Tibial artery (tissue), 4 donors: Measurements from ENCODE around the gene PLA1A.

ENCODE experiments used
- DNase-seq, 2 donors: peaks; one replicate each; pipeline ENCODE4 v3.0.0-alpha.2; 2019
- H3K27ac ChIP-seq, 2 donors: fragments of 200-600 bp; sonication (generic) in 1 of 2; 1 replicate in 1 of 2; 2 replicates in 1 of 2; pipeline ENCODE4 v1.5.1; 2018 to 2019; ENCODE audit warnings: mild to moderate bottlenecking in 1 of 2
- H3K27me3 ChIP-seq, 2 donors: fragments of 200-600 bp; sonication (generic) in 1 of 2; one replicate each; pipeline versions ENCODE4 v1.5.1 to v1.6.0; 2016 to 2019
- H3K36me3 ChIP-seq, 3 donors: fragments of 200-600 bp; sonication (generic) in 2 of 3; one replicate each; pipeline ENCODE4 v1.5.1; 2016 to 2019; ENCODE audit warnings: mild to moderate bottlenecking in 2 of 3
- H3K4me1 ChIP-seq, 4 donors: fragments of 200-600 bp; sonication (generic) in 2 of 4; 1 replicate in 3 of 4; 2 replicates in 1 of 4; pipeline ENCODE4 v1.5.1; 2016 to 2019
- H3K4me3 ChIP-seq, 2 donors: fragments of 200-600 bp; sonication (generic) in 1 of 2; 1 replicate in 1 of 2; 2 replicates in 1 of 2; pipeline ENCODE4 v1.5.1; 2018 to 2019; ENCODE audit warnings: mild to moderate bottlenecking in 2 of 2
- H3K9me3 ChIP-seq, 3 donors: fragments of 200-600 bp; sonication (generic) in 1 of 3; one replicate each; pipeline ENCODE4 v1.5.1; 2016 to 2019
- intact Hi-C: fragments of 100-400 bp; cut with DNase I; formaldehyde crosslinking; loops from one replicate; pipeline ENCODE4 v1.15.0; 2023; ENCODE audit warnings: low total_unique reads
- TF ChIP-seq, protein P1 (sequence below), 2 experiments: fragments of 200-600 bp in 1 of 2; fragments of 450-650 bp in 1 of 2; IDR thresholded peaks; one replicate each; pipeline ENCODE4 v1.5.1; 2017 to 2019; ENCODE audit warnings: antibody characterized with exemption in 2 of 2, mild to moderate bottlenecking in 1 of 2, moderate library complexity in 1 of 2

PLA1A gene

DNA sequence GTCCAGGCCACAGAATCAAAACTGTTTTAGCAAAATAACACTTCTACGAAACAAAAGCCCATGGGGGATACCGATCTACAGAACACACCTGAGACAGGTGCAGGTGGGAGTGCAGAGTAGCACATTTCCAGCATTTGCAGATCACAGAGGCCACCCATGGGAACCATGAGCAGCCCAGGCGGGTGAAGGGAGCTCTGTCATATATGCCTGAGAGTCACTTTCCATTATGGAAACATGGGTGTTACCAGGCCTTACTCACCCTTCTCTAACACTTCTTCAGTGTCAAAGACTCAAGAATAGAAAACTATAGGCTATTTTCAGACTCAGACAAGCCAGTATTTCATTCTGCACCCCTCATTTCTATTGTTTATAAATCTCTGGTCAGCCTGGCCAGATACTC is 3.5 kb downstream of the PLA1A start:
- intact Hi-C loops, result no loop called here
- H3K4me3 ChIP-seq, result no peak overlapping the region
- TF ChIP-seq, protein P1, sequence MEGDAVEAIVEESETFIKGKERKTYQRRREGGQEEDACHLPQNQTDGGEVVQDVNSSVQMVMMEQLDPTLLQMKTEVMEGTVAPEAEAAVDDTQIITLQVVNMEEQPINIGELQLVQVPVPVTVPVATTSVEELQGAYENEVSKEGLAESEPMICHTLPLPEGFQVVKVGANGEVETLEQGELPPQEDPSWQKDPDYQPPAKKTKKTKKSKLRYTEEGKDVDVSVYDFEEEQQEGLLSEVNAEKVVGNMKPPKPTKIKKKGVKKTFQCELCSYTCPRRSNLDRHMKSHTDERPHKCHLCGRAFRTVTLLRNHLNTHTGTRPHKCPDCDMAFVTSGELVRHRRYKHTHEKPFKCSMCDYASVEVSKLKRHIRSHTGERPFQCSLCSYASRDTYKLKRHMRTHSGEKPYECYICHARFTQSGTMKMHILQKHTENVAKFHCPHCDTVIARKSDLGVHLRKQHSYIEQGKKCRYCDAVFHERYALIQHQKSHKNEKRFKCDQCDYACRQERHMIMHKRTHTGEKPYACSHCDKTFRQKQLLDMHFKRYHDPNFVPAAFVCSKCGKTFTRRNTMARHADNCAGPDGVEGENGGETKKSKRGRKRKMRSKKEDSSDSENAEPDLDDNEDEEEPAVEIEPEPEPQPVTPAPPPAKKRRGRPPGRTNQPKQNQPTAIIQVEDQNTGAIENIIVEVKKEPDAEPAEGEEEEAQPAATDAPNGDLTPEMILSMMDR (IDR thresholded peaks at IDR 0.05), result no peak

DNA sequence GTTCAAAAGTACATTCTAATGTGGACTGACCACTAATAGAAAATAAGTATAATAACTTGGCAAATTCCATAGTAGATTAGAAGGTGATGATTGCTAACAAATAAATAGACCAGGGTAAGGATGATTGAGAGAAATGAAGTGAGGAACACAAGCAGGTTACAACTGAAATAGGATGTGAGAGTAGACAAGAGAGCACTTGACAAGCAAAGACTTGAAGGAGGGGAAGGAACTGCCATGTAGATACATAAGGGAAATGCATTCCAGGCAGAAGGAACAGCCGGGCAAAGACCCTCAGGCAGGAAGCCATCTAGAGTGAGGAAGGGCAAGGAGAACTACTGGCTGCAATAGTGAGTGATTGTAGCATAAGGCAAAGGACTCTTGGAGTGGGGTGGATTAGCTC is 5.0 kb downstream of the PLA1A start:
- no peak for DNase-seq

More for the DNA sequence above, 3.5 kb downstream of the PLA1A start:
- Histone ChIP-seq H3K27me3 (no peaks in the 10 kb centered on the region), H3K36me3 (no peaks in the 10 kb centered on the region), H3K27ac (no peak overlapping the region), H3K9me3 (no peaks in the 10 kb centered on the region), H3K4me1 (no peaks in the 10 kb centered on the region)
- DNase-seq, result no peak

GRCh38 chr3:119604878-119605277 is 7.2 kb downstream of the PLA1A start:
- Histone ChIP-seq H3K4me1 (no peaks in the 10 kb centered on the region), H3K27ac (no peak overlapping the region), H3K36me3 (no peaks in the 10 kb centered on the region), H3K9me3 (no peaks in the 10 kb centered on the region), H3K27me3 (no peaks in the 10 kb centered on the region), H3K4me3 (no peak overlapping the region)
- DNase-seq, result no peak
- TF ChIP-seq, protein P1 (IDR thresholded peaks at IDR 0.05), result no peak
- intact Hi-C loops, result no loop called here

More for the DNA sequence above, 5.0 kb downstream of the PLA1A start:
- H3K9me3 ChIP-seq, result no peaks in the 10 kb centered on the region
- no peak overlapping the region for H3K4me3 ChIP-seq
- intact Hi-C loops, result no loop called here
- H3K4me1 ChIP-seq, result no peaks in the 10 kb centered on the region
- no peak overlapping the region for H3K27ac ChIP-seq
- H3K27me3 ChIP-seq, result no peaks in the 10 kb centered on the region
- no peaks in the 10 kb centered on the region for H3K36me3 ChIP-seq
- TF ChIP-seq, protein P1 (IDR thresholded peaks at IDR 0.05), result no peak

- H3K4me1 ChIP-seq, result no peaks in the 10 kb centered on the region
- no peak for DNase-seq
- H3K36me3 ChIP-seq, result no peaks in the 10 kb centered on the region
- no peaks in the 10 kb centered on the region for H3K9me3 ChIP-seq
- no peak overlapping the region for H3K27ac ChIP-seq
- no peak overlapping the region for H3K4me3 ChIP-seq
- TF ChIP-seq, protein P1 (IDR thresholded peaks at IDR 0.05), result no peak
- intact Hi-C loops, result no loop called here
- H3K27me3 ChIP-seq, result no peaks in the 10 kb centered on the region
Observed at GRCh38 chr3:119608405-119609000, 10.8 kb downstream of the PLA1A start.

GRCh38 chr3:119609301-119609700 is 11.6 kb downstream of the PLA1A start:
- Histone ChIP-seq H3K4me1 (no peaks in the 10 kb centered on the region), H3K9me3 (no peaks in the 10 kb centered on the region), H3K36me3 (no peaks in the 10 kb centered on the region), H3K27ac (no peak overlapping the region), H3K27me3 (no peaks in the 10 kb centered on the region), H3K4me3 (no peak overlapping the region)
- no peak for DNase-seq
- intact Hi-C loops, result no loop called here
- TF ChIP-seq, protein P1 (IDR thresholded peaks at IDR 0.05), result no peak

- H3K27ac ChIP-seq, result no peak overlapping the region
Observed at GRCh38 chr3:119611664-119612063, 14.0 kb downstream of the PLA1A start.

More at GRCh38 chr3:119611664-119612063, 14.0 kb downstream of the PLA1A start:
- no peaks in the 10 kb centered on the region for H3K27me3 ChIP-seq
- H3K9me3 ChIP-seq, result no peaks in the 10 kb centered on the region
- H3K36me3 ChIP-seq, result no peaks in the 10 kb centered on the region
- no peak for DNase-seq
- intact Hi-C loops, result no loop called here
- H3K4me3 ChIP-seq, result no peak overlapping the region
- no peaks in the 10 kb centered on the region for H3K4me1 ChIP-seq
- TF ChIP-seq, protein P1 (IDR thresholded peaks at IDR 0.05), result no peak
